ENCODE results near the gene EFS.
A peak's percentile ranks its signal among the peaks of the same experiment; 100 is the strongest.
"Not testable (repeated sequence)": the region's sequence is repeated elsewhere in the genome, so short reads cannot be mapped to it uniquely, and the experiment has no call there.

EFS gene

GRCh38 chr14:23356662-23357061, 8.3 kb downstream of the EFS start:
- no peak for DNase-seq

GRCh38 chr14:23355871-23356435, 9.0 kb downstream of the EFS start:
- no peak for DNase-seq

- DNase-seq = no peak
Measured at GRCh38 chr14:23354990-23355389, 10.0 kb downstream of the EFS start.

GRCh38 chr14:23353433-23353780, 11.6 kb downstream of the EFS start:
- DNase-seq = no peak

- DNase-seq = peak; percentile 3
Measured at GRCh38 chr14:23352506-23353432, 12.2 kb downstream of the EFS start, which contains the start of gene SLC22A17. TSS of gene SLC22A17 (minus strand) at chr14:23352887.

- no peak for DNase-seq
Measured at GRCh38 chr14:23351681-23352505, 13.1 kb downstream of the EFS start.

- no peak for DNase-seq
Measured at GRCh38 chr14:23349156-23349845, 15.7 kb downstream of the EFS start.

GRCh38 chr14:23348297-23348655, 16.7 kb downstream of the EFS start:
- DNase-seq = no peak

GRCh38 chr14:23347406-23348296, 17.3 kb downstream of the EFS start:
- no peak for DNase-seq

GRCh38 chr14:23346693-23347405, 18.1 kb downstream of the EFS start:
- no peak for DNase-seq

GRCh38 chr14:23345987-23346692, 18.8 kb downstream of the EFS start:
- DNase-seq = no peak

- no peak for DNase-seq
Measured at GRCh38 chr14:23344481-23344880, 20.5 kb downstream of the EFS start.

- DNase-seq = no peak
Measured at GRCh38 chr14:23339506-23340268, 25.3 kb downstream of the EFS start.

GRCh38 chr14:23335623-23336022, 29.3 kb downstream of the EFS start:
- DNase-seq = no peak

- DNase-seq = no peak
Measured at GRCh38 chr14:23327947-23328744, 36.8 kb downstream of the EFS start.

GRCh38 chr14:23326491-23327332, 38.3 kb downstream of the EFS start:
- DNase-seq = no peak

- DNase-seq = not testable (repeated sequence)
Measured at GRCh38 chr14:23325746-23326145, 39.2 kb downstream of the EFS start.

GRCh38 chr14:23324993-23325392, 40.0 kb downstream of the EFS start:
- DNase-seq = no peak
